ENCODE data around the gene ARPC5.
A peak's percentile ranks its signal among the peaks of the same experiment; 100 is the strongest.
"Not testable (repeated sequence)": the region's sequence is repeated elsewhere in the genome, so short reads cannot be mapped to it uniquely, and the experiment has no call there.

ARPC5 gene

DNA sequence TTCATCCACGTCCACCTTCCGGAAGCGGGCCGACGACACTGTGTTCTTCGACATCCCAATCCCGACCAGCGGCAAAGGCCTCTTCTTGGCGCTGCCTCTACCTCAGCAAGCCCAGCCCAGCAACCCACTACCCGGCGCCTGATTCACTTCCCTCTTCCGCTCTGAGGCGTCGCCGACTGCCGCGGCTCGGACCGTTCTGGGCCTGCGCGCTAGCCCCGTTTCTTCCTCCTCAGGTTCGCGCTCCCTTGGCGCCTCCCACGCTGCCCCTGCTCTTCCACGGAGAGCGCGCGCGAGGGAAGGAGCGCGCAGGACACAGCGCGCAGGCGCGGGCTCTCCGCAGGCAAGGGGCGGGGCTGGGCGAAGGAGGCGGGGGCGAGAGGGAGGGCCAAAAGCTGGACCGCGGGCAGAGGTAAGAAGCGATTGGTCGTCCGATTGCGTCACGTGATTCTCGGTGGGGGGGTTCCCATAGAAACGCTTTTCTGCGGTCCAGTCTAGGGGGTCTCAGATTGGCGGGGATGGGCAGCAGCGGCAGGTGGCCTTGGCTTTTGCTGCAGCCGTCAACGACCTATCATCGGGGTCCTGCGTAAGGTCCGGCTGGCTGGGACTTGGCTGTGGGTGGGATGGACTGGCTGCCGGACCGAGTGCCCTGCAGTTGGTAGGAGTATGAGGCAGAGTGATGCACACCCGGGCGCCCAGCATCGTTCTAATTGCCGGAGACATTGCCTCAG is at the start of gene ARPC5:
TSS of gene ARPC5 (minus strand) at position 178 of the 728 bp plus-strand sequence. CDS start at position 54, 124 bp downstream.
- peak; percentile 98 for DNase-seq

DNA sequence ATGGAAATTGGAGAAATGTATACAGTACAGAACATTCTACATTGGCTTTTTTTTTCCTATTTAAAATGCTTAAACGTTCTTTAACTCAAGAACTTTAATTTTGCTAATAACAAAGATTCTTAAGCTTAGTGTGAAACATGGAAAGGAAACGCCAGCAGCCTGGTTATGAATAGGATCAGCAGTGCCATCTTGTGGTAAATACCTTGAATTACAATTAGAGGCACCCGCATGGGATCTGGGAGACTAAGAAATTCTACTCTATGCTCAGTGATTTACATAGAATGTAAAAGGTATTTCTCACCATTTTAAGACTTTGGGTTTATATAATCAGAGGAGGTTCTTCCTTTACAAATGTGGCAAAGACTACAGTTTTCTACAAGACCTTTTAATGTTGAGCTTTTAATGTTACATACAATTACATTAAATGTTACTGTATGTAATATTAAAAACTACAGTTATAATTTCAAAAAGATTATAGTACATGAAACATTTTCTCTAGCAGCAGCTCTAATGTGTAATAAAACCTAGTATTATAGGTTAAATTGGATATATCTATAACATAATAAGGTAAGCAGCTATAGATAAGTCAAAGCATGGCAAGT is 49.6 kb upstream of the ARPC5 start:
- peak; percentile 56 for DNase-seq

- not testable (repeated sequence) for DNase-seq
Measured at GRCh38 chr1:183679363-183679762, 43.8 kb upstream of the ARPC5 start.

GRCh38 chr1:183678819-183679218 is 43.2 kb upstream of the ARPC5 start:
- no peak for DNase-seq

DNA sequence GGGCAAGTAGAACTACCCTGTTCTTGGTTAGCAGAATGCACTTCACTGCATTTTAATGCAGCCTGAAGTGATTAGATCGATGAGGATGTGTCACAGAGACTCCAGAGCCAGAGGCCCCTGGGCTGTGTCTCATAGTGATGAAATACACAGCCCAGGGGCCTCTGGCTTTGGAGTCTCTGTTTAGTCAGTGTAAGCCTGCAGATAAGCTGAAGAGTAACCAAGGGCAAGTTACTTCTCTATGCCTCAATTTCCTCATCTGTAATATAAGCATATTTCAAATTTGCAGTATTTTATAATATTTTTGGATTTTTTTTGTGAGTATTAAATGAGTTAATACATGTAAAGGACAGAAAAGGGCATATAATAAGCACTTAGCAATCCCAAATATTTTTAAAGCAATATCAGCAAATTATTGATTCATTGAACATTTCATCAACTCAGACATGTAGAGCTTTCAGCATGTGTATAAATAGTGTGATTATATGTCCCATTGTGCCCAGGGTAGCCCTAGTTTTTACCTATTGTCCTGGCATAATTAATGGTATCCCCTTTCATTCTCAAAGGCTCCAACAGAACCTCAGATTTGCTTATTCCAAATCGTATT is 41.1 kb upstream of the ARPC5 start:
- peak; percentile 67 for DNase-seq

GRCh38 chr1:183675883-183676585 is 40.5 kb upstream of the ARPC5 start:
- DNase-seq = no peak

DNA sequence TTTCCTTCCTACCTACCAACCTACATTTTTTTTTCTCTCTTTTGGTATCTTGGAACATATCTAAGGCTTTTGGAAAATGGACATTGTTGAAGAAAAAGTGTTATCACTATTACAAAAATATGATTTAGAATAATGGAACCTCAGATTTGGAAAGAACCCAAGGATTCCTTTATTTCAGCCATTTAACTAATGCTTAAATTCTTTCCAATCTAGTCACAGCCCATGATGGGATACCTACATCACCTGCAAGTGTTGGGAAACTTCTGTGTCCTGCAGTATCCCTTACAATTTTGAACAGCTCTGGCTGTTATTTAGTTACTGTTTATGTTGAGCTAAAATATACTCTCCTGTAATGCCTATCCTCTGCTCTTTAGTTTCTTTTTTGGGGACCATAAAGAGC is 39.8 kb upstream of the ARPC5 start:
- peak; percentile 56 for DNase-seq

- DNase-seq = no peak
Measured at GRCh38 chr1:183674886-183675285, 39.3 kb upstream of the ARPC5 start.

DNA sequence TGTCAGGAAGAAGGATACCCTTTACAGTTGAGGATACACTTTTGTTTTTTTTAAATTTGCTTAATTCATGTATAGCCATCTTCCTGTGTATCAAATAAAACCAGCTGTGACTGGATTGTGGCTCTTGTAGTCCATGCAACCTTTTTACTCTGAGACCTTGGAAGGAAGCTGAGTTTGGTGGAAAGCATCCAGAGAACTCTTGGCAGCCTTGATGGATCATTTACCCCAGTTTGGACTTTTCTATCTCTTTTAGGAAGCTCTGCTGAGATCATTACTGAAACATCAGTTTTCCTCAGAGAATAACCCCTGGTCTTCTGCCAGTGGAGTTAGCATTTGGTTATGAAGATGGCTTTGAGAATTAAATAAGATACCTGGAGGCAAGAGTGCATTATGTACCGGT is 38.8 kb upstream of the ARPC5 start:
- peak; percentile 82 for DNase-seq

DNA sequence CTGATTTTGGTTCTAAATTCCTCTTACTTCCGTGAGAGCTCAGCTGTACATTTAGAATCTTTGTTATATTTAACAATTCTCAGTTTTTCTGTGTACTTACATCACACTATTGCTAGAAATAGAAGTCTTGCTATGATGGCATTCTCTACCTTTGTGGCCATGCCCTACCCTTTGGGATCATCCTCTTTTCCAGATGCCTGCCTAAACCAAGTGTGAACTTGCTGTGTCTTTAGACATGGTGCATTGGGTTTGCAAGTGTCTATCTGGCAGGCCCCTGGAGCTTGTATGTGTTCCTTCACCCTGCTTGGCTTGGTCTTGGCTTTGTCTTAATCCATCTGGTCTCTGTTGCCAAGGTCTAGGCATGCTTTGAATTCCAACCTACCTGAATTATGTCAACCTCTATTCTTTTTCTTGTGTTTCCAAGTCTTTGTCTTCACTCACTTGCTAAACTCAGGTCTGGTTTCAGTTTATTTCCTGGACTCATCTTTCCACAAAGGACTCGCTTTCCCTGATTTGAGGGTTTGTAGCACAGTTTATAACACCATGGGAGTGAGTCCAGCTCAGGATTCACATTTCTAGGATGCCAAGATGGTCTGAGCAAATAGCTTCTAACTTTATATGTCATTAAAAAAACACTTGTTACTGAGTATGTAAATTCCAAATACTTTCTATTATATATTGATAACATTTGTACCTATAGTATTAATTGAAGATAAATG is 38.2 kb upstream of the ARPC5 start:
- DNase-seq = peak; percentile 31

- no peak for DNase-seq
Measured at GRCh38 chr1:183670169-183670568, 34.6 kb upstream of the ARPC5 start.

GRCh38 chr1:183656355-183656754 is 20.8 kb upstream of the ARPC5 start:
- DNase-seq = no peak

GRCh38 chr1:183655562-183656075 is 20.0 kb upstream of the ARPC5 start:
- DNase-seq = peak; percentile 83

- peak; percentile 38 for DNase-seq
Measured at GRCh38 chr1:183654706-183655105, 19.1 kb upstream of the ARPC5 start.

DNA sequence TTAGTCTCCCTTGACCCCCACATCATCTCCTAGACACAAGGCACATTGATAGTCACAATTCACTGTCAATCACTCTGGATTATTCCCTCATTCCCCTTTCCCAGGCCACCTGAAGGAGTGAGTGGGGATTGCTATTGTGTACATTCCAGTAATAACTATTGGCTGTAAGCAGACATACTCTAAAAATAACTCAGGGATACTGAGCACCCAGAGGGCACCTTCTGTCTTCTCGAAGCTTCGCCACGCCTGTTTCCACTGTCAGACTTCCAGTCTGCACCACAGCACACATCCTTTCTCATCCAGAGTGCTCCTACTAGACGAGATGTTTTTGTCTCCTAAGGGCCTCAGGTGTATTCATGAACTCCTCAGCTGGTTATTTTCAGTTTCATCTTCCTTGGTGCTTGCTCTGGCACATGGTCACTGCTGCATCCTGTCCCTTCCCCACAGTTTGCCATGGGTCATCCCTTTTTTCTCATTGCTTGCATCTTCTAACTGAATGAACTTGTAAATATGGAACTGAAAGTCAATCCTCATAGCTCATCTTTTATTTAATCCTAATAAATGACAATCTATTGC is 18.4 kb upstream of the ARPC5 start:
- no peak for DNase-seq

- DNase-seq = no peak
Measured at GRCh38 chr1:183653462-183653794, 17.8 kb upstream of the ARPC5 start.

- DNase-seq = no peak
Measured at GRCh38 chr1:183652547-183653461, 17.2 kb upstream of the ARPC5 start, which contains the start of gene APOBEC4. Gene APOBEC4, minus strand, starts transcription at chr1:183653316. Its CDS starts 4,535 bp downstream, at chr1:183648781.

DNA sequence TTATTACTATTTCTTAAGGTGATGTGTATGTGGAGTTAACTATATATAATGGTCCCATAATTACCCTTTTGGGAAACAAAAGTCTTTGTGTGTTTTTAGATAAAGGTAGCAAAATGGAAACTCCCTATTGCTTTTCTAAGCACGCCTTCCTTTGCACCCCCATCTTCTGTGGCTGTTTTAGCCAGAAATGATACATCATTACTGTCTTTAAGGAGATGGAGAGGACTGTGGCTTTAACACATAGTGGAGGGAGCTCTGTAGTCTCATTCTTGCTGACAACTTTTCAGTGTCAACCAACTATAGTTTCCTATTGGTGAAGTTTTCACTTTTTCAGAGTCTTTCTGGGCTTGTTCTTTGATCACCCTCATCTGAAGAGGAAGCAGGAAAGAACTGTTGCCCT is 16.5 kb upstream of the ARPC5 start:
- DNase-seq = no peak

DNA sequence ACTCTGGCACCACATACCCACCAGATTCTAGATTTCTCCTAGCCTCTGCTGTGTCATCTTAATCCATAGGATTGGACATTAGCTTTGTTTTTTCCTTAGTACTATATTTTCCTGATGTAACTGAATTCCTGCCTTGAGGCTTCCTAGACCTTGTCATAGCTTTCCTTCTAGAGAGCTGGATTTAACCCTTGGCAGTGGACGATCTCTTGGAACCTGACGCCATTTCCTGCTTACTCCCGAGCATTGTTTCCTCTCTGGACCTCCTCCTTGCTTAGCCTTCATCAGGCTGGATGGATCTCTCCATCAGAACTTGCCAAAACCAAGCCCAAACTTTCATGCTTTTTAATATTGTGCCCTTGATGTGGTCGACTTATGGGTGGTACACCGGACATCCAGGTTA is 16.0 kb upstream of the ARPC5 start:
- no peak for DNase-seq

DNA sequence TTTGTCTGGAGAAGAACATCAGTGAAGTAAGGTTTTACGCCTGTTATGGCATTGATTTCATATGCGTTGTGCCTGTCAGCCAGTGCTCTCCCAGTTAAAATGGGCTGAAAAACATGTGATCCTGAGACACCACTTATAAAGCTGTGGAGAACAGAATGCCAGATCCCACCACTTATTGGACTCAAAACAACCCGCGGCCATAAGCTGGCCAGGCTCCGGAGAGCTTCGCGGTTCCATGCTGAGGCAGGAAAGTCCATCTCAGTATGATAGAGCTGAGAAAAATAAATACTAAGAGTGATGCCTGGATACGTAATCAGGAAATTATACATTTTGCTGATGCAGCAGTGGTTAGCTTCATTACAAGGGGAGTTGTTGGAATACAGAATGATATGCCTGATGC is 12.5 kb upstream of the ARPC5 start:
- DNase-seq = no peak

- DNase-seq = no peak
Measured at GRCh38 chr1:183646776-183647175, 11.2 kb upstream of the ARPC5 start.

All from fibroblast of upper back skin (primary cell).